T-helper 1 cell (primary cell): ENCODE data around the gene LSM4.

Source experiments
- DNase-seq, 5 donors: peaks; one replicate each; pipeline ENCODE4 v3.0.0-alpha.2; 2012 to 2020

Gene LSM4

GRCh38 chr19:18274219-18274780 lies 48.6 kb downstream of the LSM4 start, which contains the start of gene IQCN:
Gene IQCN (minus strand): TSS chr19:18274452. CDS start chr19:18269478, 4,974 bp downstream.
- DNase-seq, result peak in 1 of 5 donors; percentile 22

DNA sequence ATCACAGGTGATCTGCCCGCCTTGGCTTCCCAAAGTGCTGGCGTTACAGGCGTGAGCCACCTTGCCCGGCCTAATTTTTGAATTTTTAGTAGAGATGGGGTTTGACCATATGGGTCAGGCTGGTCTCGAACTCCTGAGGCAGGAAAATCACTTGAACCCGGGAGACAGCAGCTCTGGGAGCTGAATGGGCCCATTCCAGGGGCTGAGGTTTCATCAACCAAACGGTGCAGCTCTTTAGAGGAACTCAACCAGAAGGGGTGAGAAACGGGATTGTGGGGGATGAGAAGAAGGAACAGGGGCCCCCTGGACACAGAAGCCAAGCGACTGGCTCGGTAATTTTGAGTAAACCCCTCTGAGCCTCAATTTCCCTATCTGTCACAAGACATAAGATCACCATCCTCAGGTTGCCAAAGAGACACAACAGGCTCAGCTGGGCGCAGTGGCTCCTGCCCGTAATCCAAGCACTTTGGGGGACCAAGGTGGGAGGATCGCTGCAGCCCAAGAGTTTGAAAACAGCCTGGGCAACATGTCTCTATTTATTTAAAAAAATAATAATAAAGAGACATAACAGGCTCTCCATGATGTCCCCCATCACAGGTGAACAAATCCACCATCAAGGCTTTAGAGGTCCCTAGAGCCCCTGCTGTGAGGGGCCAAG lies 49.2 kb downstream of the LSM4 start:
- no peak for DNase-seq

DNA sequence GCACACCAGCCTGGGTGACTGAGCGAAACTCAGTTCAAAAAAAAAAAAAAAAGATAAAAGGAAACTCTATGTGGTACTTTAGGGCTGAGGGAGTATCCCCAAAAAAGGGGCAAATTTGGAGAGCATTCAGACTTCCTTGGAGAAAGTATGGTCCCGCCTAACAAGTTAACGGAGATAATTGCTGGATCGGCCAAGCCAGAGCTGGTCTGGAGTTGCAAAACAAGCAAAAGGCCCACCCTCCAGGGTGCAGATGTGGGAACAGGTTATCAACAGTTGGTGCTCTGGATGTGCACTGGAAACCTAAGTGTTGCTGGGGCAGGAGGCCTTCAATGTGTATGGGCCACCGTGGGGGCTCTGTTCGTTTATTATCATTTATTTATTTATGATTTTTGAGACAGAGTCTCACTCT lies 51.4 kb downstream of the LSM4 start:
- no peak for DNase-seq

- no peak for DNase-seq
Measured at GRCh38 chr19:18270326-18270725, 52.5 kb downstream of the LSM4 start.

GRCh38 chr19:18269070-18269723 lies 53.7 kb downstream of the LSM4 start:
- DNase-seq, result no peak

- DNase-seq, result no peak
Measured at GRCh38 chr19:18266771-18267686, 55.8 kb downstream of the LSM4 start.

- DNase-seq, result no peak
Measured at GRCh38 chr19:18265582-18265981, 57.3 kb downstream of the LSM4 start.

- DNase-seq, result no peak
Measured at GRCh38 chr19:18264971-18265540, 57.8 kb downstream of the LSM4 start.

DNA sequence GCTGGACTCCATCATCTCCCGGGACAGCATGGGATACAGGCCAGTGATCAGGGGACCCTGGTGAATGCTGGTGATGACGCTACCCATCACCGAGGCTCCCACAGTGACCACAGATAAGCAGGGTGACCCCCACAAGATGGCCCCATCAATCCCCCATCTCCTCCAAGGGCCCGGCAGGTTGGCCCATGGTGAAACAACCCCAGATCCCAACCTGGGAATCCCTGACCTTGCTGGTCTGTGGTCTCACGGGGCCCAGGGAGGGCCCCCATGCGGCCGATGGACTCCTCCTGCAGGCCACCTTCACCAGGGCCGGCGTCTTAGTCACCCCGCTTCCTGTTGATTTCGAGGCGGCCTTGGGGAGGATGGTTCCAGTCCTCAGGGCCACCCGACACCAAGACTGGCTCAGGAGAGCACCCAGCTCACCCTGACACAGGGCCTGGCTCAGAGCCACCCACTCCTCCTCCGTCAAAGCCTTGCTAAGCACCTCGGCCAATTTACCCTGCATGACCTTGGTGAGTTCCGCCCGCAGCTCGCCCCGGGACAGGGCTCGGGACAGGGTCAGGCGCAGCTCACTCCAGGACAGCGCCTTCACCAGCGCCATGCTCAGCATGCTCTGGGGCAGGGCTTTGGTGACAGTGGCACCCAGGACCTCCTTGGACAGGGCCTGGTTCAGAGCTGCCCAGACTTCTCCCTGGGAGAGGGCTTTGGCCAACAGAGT lies 58.6 kb downstream of the LSM4 start:
- no peak for DNase-seq

DNA sequence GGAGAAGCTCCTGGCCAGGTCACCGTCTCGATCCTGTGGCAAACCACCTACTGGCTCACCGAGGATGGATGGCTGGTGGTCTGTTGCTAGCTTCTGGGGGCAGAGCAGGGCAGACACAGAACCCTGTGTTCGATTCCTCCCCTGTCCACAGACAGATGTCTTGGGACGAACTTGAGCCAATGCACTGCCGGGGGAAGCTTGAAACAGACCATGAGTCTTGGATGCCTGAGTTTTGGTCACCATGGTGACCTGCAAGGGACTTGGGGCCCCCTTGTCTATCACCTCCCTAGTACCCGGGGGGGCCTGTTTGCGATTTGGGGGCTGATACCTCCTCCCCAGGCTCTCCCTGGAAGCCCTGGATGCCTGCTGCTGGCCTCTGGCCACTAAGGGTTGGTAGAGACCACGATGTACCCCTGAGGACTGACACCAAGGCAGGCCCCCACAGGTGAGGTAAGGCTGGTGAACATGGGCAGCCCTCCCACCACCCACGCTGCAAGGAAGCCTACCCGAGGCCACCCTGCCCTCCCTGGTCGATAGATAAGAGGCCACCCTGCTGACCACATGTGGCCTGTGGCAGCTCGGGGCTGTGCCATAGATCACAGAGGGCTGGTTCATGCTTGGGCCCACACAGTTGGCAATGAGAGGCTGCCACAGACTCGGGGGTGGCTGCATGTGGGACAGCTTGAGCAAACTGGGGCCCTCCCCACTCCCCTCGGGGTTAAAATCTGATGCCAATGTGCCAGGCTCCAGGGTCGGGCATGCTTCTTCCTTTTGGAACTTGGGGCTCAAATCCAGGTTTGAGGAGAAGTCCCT lies 59.3 kb downstream of the LSM4 start:
- no peak for DNase-seq

GRCh38 chr19:18262917-18263316 lies 60.0 kb downstream of the LSM4 start:
- no peak for DNase-seq

GRCh38 chr19:18262144-18262543 lies 60.7 kb downstream of the LSM4 start:
- DNase-seq, result no peak

- no peak for DNase-seq
Measured at GRCh38 chr19:18261474-18261873, 61.4 kb downstream of the LSM4 start.

GRCh38 chr19:18259893-18260292 lies 63.0 kb downstream of the LSM4 start:
- no peak for DNase-seq

- no peak for DNase-seq
Measured at GRCh38 chr19:18257503-18258470, 65.1 kb downstream of the LSM4 start.
